BJ (cell line): ENCODE results near the gene ATG5. TPM values are rescaled to one million over a fixed set of nuclear protein-coding genes. Genes with fewer than 3 reads are reported as not detected.

Source experiments
- CTCF ChIA-PET: fragments of 350-600 bp; formaldehyde crosslinking; extraction: SDS; loops from one replicate; lab custom pipeline; 2021; ENCODE audit warnings: antibody characterized with exemption, inconsistent platforms; lab: Yijun Ruan, JAX
- POLR2A ChIA-PET: fragments of 300-600 bp; sonication (Branson Sonifier 250); formaldehyde crosslinking; extraction: SDS; loops from one replicate; lab custom pipeline; 2021; ENCODE audit warnings: antibody characterized with exemption; lab: Charles Lee
- DNase-seq: peaks from one replicate; pipeline ENCODE4 v3.0.0-alpha.2; 2011; ENCODE audit warnings: low read depth
- H3K27me3 ChIP-seq: 2 replicates; pipeline ENCODE4 v1.6.0; 2011; ENCODE audit warnings: low read length; ENCODE audit not compliant: control insufficient read depth, insufficient read depth
- H3K36me3 ChIP-seq: 2 replicates; pipeline ENCODE4 v1.5.1; 2011; ENCODE audit warnings: low read length; ENCODE audit not compliant: control insufficient read depth, insufficient read depth
- H3K4me3 ChIP-seq: 2 replicates; pipeline ENCODE4 v1.5.1; 2011; ENCODE audit warnings: low read depth, mild to moderate bottlenecking, control low read depth, low read length
- CTCF ChIP-seq: IDR thresholded peaks from 2 replicates; pipeline ENCODE4 v1.5.1; 2011; ENCODE audit warnings: low read depth, mild to moderate bottlenecking, control low read depth, inconsistent platforms, low read length, moderate library complexity; ENCODE audit not compliant: insufficient read depth
- polyA plus RNA-seq: library from polyadenylated mRNA; depleted of rRNA; stranded (reverse); fragments of >200 nt; gene quantifications from 2 replicates; pipeline ENCODE4 v1.2.3, GENCODE V29; 2011

Gene ATG5
- polyA plus RNA-seq, 1 experiment: 18.6 TPM

GRCh38 chr6:106180208-106180607, 145.4 kb downstream of the ATG5 start:
- no peak for TF ChIP-seq CTCF
- no peak for DNase-seq
- ChIA-PET CTCF (no interaction called here), POLR2A (no interaction called here)
- Histone ChIP-seq H3K36me3 (no peaks in the 10 kb centered on the region), H3K4me3 (no peak overlapping the region), H3K27me3 (no peaks in the 10 kb centered on the region)

- ChIA-PET CTCF (interaction anchor here (1.2 kb wide), 1 partner anchor 408 kb away, joined by 3 read pairs; no protein-coding TSS in a partner anchor), POLR2A (no interaction called here)
- TF ChIP-seq CTCF: no peak
These were observed 146.7 kb downstream of the ATG5 start for GRCh38 chr6:106178900-106179299.

GRCh38 chr6:106177786-106178185, 147.8 kb downstream of the ATG5 start:
- Histone ChIP-seq H3K36me3 (no peaks in the 10 kb centered on the region), H3K27me3 (no peaks in the 10 kb centered on the region), H3K4me3 (no peak overlapping the region)
- no peak for DNase-seq
- ChIA-PET POLR2A (no interaction called here), CTCF (interaction anchor here (1.2 kb wide), 1 partner anchor 406 kb away, joined by 3 read pairs; no protein-coding TSS in a partner anchor)
- TF ChIP-seq CTCF: no peak

More at GRCh38 chr6:106178900-106179299, 146.7 kb downstream of the ATG5 start:
- no peak for DNase-seq
- Histone ChIP-seq H3K4me3 (no peak overlapping the region), H3K27me3 (no peaks in the 10 kb centered on the region), H3K36me3 (no peaks in the 10 kb centered on the region)

GRCh38 chr6:106173124-106173879, 152.3 kb downstream of the ATG5 start:
- Histone ChIP-seq H3K36me3 (no peaks in the 10 kb centered on the region), H3K27me3 (no peaks in the 10 kb centered on the region), H3K4me3 (no peak overlapping the region)
- no peak for TF ChIP-seq CTCF
- ChIA-PET POLR2A (no interaction called here), CTCF (no interaction called here)
- DNase-seq: no peak

- TF ChIP-seq CTCF: no peak
- DNase-seq: no peak
- no peaks in the 10 kb centered on the region for H3K36me3 ChIP-seq
- ChIA-PET CTCF (interaction anchor here (0.6 kb wide), 1 partner anchor 964 kb away, joined by 3 read pairs; no protein-coding TSS in a partner anchor), POLR2A (no interaction called here)
- no peaks in the 10 kb centered on the region for H3K27me3 ChIP-seq
- no peak overlapping the region for H3K4me3 ChIP-seq
These were observed 155.3 kb downstream of the ATG5 start for GRCh38 chr6:106170030-106170791.
